ENCODE measurements around the gene PER3.

DNA sequence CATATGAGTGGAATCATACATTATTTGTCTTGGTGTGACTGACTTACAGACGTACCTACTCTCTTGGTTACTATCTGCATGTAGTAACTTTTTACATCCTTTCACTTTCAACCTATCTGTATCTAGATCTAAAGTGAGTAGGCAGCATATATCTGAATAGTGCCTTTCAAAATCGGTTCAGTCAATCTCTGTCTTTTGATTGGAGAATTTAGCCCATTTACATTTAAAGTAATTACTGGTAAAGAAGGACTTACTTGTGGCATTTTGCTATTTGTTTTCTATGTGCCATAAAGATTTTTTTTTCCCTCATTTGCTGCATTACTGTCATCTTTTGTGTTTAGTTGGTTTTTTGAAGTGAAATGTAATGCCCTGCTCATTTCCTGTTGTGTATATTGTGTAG lies 54.6 kb downstream of the PER3 start:
- TF ChIP-seq, protein P1, sequence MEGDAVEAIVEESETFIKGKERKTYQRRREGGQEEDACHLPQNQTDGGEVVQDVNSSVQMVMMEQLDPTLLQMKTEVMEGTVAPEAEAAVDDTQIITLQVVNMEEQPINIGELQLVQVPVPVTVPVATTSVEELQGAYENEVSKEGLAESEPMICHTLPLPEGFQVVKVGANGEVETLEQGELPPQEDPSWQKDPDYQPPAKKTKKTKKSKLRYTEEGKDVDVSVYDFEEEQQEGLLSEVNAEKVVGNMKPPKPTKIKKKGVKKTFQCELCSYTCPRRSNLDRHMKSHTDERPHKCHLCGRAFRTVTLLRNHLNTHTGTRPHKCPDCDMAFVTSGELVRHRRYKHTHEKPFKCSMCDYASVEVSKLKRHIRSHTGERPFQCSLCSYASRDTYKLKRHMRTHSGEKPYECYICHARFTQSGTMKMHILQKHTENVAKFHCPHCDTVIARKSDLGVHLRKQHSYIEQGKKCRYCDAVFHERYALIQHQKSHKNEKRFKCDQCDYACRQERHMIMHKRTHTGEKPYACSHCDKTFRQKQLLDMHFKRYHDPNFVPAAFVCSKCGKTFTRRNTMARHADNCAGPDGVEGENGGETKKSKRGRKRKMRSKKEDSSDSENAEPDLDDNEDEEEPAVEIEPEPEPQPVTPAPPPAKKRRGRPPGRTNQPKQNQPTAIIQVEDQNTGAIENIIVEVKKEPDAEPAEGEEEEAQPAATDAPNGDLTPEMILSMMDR (conservative IDR thresholded peaks at IDR 0.05; ENCODE audit: low read length): no peak
- no peak for TF ChIP-seq EZH2phosphoT487 (IDR thresholded peaks at IDR 0.05; ENCODE audit: borderline replicate concordance)
